Astrocyte of the hippocampus (primary cell): ENCODE results near the gene KLB.

Experiments
- DNase-seq: peaks from one replicate; pipeline ENCODE4 v3.0.0; 2011; ENCODE audit warnings: low read depth, low spot score

KLB gene

DNA sequence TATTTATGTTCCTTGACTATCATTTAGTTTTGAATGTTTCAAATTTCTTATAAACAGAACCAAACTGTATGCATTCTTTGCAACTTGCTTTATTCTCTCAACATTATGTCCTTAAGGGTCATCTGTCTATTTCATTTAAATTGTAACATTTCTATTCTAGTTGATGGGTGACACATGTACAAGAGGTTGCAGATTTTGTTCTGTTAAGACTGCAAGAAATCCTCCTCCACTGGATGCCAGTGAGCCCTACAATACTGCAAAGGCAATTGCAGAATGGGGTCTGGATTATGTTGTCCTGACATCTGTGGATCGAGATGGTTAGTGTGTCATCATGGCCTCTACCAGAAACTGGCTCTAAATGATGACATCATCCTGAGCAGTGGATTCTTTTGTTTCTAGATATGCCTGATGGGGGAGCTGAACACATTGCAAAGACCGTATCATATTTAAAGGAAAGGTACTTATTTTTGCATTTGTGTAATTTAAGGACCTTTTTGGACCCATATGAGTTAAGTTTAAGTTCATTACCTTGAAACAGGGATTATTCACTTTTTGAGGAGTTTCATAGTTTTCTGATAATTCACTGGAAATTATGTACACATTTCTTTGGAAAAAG is 58.3 kb downstream of the KLB start:
- peak; percentile 71 for DNase-seq

DNA sequence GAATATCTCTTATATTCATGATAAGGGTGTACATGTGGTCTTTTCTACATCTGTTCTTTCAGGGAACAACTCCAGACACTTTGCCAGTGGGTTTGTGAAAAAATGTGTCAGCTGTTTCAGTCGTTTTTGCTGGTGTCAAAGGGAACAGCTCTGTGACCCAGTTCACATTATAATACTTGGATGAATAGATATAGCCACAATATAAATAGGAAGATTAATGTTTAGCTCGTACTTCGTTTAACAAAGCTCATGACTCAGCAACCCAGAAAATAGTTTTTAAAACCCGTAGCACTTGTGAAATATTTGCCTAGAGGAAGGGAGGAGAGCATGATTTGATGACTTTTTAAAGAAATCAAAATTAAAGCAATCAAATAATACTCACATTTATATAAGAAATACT is 60.0 kb downstream of the KLB start:
- no peak for DNase-seq

DNA sequence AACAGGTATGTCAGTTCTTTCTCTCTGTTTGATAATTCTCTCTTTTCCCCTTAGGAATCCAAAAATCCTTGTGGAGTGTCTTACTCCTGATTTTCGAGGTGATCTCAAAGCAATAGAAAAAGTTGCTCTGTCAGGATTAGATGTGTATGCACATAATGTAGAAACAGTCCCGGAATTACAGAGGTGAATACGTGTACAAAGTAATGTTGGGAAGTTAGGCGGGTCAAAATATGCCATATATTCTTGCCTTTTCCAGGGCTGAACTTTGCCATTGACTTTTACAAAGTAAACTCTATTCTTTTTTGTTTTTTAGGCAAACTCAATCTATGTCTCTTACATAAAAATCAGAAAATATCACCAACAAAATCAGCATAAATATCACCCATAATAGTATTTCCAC is 60.7 kb downstream of the KLB start:
- DNase-seq = no peak

DNA sequence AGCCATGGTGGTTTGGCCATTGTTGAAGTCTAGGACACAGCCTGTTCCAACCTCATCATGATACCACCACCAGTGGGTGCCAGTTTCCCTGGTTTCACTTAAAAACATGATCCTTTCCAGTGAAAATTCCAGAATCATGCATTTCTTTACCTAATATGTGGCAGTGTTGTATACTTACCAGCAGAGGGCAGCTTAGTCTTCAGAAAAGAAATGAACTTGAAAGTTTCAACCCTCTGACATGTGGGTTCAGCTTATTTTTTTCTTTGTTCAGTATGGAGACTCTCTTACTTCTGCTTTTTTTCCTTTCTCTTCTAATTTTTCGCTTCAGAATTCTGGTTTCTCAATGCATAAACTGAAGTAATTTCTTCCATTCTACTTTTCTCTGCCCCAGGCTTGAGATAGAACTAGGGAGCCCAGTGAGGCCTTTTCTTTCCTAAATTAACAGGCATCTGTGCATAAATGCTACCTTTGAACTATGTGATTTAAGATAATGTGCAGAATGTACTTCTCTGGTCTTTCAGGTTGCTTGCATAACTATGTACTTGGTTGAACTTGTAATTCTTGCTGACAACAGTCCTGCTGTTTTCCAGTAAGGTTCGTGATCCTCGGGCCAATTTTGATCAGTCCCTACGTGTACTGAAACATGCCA is 62.8 kb downstream of the KLB start:
- DNase-seq = peak; percentile 90

DNA sequence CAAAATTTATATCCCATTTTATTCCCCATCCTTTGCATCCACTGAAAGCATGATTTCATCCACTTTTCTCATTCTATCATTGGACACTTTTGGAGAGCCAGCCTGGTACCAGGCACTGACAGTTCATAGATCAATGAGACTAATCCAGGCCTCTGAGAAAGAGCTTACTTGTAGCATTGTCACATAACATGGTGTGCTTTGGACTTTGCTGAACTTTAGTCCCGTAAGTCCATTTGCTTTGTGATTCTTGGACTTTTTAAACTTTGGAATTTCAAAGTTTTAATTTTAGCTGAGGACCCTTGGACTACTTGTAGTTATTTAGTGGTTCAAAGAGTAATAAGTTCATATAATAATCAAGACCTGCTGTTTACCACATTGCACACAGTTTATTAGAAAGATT is 63.7 kb downstream of the KLB start:
- DNase-seq = no peak

DNA sequence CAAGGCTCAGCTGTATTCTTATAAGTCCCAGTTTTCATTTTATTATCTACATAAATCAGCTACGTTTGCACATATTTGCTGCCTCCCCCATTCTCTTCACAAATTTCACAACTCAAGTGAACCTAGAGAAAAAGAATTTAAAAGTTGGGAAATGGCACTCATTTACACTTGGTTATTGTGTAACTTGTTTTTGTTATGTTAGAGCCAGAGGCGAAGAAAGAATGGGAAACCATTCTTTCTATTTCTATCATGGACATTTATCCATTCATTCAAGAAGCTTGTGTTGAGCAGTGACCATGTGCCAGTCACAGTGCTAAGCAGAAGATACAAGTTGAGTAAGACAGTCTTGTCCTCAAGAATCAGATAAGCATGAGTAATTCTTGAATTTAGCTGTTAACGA is 65.7 kb downstream of the KLB start:
- no peak for DNase-seq

DNA sequence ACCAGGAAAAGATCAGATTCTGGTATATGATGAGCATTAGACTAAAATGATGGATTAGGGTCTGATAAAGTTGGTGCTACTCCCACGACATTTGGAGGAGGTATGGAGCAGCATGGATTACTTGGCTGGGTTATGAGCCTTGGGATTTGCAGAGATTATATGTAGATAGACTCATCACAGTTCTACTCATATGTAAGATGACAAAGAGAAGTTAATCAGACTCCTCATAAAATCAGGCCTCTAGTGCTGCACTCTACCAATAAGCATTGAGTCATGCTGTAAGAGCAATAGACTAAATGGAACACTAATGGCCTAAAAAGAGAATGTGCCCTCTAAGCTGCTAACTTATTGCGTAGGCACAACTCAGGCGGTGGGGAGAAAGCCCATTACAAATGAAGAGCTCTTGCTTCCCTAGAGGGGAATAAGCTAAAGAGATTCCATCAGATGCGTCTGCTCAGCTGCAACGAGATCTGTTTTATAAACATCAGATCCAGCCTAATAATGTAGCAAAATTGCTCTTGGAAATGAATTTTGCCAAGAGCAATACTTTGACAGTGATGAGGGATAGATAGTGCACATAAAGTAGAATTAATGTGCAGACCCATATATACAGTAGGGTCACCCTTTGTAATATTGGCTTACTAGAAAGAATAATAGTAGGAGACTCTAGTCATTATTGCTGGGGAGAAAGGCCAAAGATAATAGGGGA is 69.6 kb downstream of the KLB start:
- DNase-seq = no peak

DNA sequence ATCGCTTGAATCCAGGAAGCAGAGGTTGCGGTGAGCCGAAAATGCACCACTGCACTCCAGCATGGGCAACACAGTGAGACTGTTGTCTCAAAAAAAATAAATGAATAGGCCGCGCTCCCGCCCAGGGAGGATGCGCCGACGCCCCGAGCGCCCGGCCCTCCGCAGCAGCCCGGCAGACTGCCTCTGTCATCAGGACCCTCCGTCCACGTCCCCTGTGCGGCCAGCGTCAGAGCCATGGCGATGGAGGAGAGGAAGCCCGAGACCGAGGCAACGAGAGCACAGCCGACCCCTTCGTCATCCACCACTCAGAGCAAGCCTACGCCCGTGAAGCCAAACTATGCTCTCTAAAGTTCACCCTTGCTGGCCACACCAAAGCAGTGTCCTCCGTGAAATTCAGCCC is 73.5 kb downstream of the KLB start:
- no peak for DNase-seq

DNA sequence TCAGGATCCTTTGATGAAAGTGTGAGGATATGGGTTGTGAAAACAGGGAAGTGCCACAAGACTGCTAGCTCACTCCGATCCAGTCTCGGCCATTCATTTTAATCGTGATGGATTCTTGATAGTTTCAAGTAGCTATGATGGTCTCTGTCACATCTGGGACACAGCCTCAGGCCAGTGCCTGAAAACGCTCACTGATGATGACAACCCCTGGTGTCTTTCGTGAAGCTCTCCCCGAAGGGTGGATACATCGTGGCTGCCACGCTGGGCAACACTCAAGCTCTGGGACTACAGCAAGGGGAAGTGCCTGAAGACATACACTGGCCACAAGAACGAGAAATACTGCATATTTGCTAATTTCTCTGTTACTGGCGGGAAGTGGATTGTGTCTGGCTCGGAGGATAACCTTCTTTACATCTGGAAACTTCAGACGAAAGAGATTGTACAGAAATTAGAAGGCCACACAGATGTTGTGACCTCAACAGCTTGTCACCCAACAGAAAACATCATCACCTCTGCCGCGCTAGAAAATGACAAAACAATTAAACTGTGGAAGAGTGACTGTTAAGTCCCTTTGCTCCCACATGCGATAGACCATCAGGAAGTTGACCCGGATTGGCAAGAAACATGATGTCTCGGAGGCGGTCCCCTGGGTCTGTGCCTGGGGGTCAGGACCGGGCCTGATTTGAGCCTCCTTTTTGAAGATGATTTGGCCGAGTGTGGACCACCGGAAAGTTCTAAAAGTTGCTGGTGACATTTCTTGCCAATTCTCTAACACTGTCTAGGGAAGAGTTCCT is 74.4 kb downstream of the KLB start:
- no peak for DNase-seq

DNA sequence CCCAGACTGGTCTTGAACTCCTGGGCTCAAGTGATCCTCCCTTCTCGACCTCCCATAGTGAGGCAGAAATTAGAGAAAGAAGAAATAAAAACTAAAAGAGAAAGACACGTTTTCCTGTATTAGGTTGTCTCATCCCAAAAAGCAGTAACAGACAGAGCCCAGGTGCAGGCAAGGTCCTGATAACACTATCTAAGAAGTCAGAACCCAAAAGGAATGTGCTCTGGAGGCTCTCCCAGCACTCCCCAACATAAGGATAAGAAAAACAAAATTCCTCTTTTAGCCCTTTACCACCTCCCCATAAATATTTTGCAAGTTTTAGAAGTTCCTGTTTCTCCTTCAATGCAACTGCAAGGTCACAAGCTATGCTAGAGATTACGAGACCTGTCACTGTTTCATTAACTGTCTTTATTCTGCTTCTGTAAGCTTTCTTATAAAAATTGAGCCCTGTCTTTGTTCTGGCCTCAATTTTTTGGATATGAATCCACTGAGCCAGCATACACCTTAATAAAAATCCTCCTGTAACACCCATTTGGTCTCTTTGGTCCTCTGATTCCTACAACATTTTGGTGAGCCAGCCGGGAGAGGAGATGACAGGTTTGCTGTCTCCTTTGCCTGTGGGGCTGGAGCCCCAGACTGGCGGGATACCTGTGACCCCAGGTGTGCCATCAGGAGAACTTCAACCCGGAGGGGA is 78.0 kb downstream of the KLB start:
- no peak for DNase-seq

DNA sequence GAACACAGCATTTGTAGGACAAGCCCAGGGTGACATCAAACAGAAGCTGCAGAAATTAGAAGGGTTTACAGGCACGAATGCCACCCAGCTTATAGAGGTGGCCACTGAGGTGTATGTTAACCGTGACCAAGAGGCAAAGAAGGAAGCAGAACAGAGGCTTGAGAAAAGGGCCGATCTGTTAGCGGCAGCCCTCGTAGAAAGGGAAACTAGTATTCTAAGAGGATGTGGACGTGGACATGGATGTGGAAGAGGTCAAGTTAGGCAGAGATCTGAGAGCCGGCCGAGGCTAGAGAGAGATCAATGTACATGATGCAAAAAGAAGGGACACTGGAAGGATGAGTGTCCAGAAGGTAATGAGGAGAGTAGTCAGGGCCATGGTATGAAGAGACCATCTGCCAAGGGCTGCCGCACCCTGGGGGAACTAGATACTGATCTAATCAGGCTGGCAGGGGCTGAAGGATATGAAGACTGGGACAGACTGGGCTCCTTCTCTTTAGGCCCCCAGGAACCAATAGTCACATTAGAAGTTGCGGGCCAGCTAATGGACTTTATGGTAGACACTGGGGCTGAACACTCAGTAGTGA is 79.6 kb downstream of the KLB start:
- no peak for DNase-seq

DNA sequence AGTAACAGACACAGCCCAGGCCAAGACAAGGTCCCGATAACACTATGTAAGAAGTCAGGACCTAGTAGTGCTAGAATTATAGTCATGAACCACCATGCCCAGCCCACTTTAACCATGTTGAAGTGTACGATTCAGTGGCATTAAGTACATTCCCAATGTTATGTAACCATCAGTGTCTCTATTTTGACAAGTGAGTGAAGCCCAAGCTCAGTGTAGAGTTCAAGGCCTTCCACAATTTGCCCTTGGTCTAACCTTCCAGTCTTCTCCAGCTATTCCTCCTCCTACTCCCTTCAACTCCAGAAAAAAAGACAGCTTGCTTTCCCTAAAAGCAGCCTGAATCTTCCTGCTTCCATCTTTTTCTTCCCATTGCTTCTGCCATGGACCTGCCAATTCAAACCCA is 83.6 kb downstream of the KLB start:
- DNase-seq = no peak

DNA sequence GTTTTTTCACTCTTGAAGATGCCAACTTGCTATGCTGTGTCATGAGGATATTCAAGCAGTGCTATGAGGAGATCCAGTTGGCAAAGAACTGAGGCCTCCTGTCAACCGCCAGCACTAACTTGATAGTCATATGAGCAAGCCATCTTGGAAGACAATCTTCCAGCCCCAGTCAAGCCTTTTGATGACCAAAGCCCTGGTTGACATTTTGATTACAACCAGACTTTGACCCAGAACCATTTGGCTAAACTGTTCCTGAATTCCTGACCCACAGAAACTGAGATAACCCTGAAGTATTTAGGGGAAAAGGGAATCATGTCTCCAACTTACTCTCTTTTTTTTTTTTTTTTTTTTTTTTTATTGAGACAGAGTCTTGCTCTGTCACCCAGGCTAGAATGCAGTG is 87.6 kb downstream of the KLB start:
- no peak for DNase-seq

DNA sequence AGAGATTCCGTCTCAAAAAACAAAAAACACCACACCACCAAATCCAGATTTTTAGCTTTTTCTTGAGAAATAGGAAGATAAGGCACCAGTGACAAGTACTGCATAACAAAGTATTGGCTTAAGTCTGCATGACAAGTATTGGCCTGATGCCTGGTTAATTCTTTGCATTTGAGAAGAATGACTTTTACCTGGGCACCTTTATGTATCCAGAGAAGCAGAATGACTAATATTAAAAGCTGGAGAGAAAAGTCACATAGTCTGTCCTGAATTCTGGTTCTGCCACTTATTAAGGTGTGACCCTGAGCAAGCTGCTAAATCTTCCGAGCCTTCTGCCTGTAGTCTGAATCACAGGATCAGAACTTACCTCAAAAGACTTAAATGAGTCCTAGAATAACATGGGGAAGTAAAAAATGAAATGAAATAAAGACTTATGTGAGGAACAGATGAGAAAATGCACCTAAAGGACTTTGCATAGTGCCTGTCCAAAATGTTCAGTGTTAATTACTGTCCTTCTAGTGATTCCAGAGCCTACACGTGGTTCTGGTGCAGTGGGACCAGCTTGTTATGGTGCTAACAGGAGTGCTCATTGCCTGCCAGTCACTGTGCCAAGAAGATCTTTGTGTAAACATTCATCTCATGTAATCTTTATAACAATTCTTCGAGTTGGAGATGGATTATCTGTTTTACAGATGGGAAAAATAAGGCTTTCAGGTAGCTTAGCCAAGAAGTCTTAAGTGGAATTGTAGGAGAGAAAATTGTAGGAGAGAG is 88.9 kb downstream of the KLB start:
- peak; percentile 3 for DNase-seq

DNA sequence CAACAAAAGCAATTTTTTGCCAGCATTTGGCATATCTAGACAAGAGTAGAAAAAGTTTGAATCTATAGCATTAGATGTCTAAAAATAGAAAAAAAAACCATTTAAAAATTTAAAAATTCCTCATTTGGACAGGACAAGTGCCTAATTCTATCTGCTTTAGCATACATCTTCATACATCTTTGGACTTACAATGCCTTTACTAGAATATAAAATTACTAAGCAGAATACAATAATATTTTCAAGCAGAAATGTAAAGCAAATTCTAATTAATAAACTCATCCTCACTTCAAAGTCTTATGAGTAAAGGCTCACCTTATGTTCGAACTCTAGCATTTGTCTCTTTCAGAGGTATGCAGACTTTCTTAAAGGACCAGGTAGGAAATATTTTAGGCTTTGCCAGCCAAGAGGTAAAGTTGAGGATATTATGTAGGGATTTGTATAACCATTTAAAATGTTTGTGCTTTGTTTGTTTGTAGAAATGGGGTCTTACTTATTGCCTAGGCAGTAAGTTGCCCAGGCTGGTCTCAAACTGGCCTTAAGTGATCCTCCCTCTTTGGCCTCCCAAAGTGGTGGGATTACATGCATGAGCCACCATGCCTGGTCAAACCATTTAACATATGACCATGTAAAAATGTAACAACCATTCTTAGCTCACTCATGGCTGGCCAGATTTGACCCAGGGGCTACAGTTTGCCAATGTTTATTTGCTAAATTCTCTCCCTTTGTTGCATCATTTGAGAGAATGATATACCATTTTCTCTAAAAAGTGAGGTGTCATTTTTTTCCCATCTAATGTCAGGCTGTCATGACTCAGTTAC is 91.4 kb downstream of the KLB start:
- DNase-seq = no peak

DNA sequence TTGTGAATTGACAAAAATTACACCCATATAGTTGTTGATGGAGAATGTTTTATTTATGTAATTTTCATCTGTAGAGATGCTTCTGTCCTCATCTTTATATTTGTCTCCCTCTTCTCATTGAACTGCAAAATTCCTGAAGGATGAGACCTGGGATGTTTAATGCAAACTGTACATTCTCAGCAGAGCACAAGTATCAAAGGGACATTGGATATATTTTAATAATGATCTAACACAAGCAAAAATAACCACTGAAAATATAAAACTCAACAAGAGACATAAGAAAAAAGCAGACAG is 91.9 kb downstream of the KLB start:
- DNase-seq = no peak
